ENCODE results near the gene PGRMC2. TPM values are rescaled to one million over a fixed set of nuclear protein-coding genes. Genes with fewer than 3 reads are reported as not detected.

The PGRMC2 gene
- total and polyA plus RNA-seq, 2 donors (not counting 1 experiment from before 2014, with no cell fraction given), result 4.7 to 30.7 TPM

DNA sequence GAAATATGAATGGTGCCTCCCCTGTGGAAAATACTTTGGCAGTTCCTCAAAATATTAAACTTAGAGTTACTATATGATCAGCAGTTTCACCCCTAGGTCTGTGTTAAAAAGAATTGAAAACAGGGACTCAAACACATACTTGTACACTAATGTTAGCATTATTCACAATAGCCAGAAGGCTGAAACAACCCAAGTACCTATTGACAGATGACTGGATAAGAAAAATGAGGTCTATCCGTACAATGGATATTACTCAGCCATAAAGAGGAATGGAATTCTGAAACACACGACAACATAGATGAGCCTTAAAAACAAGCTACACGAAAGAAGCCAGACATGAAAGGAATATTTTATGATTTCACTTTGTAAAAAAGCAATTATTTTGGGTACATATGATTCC is 54.9 kb downstream of the PGRMC2 start:
- DNase-seq (no peak), ATAC-seq (ENCODE audit: low read depth) (no peak)
- H3K27me3 ChIP-seq (replicated peaks in 1 of 4; ENCODE audit: control extremely low read depth in 1 of 4, control insufficient read depth in 3 of 4, insufficient read depth in 4 of 4, low read length in 3 of 4), result no peaks in the 10 kb centered on the region
- H4K20me1 ChIP-seq (ENCODE audit: control insufficient read depth, insufficient read depth, low read length, poor library complexity, severe bottlenecking), result no peaks in the 10 kb centered on the region
- CTCF ChIA-PET, result no interaction called here
- intact Hi-C loops (cut with micrococcal nuclease), result no loop called here
- POLR2A ChIA-PET, result no interaction called here
- H3K4me1 ChIP-seq (ENCODE audit: control insufficient read depth in 2 of 2, insufficient read depth in 2 of 2, low read length in 2 of 2), result no peaks in the 10 kb centered on the region
- TF ChIP-seq EZH2 (IDR thresholded peaks at IDR 0.05; ENCODE audit: borderline replicate concordance, insufficient read depth, low read depth, low read length, poor library complexity, severe bottlenecking), result no peak
- no peak overlapping the region for H3K4me2 ChIP-seq (replicated peaks; ENCODE audit: low read depth, low read length, poor library complexity, severe bottlenecking)
- peaks cover 4% of the 10 kb centered on the region for H3K27me3 Mint-ChIP-seq
- WGBS (ENCODE audit: insufficient coverage), result no CpG with 5 or more reads among the region's 3 CpGs
- H3K9me3 Mint-ChIP-seq (ENCODE audit: insufficient read depth), result peaks cover 8% of the 10 kb centered on the region
- H3K27ac Mint-ChIP-seq, result no peak overlapping the region
- no peak overlapping the region for H3K4me3 Mint-ChIP-seq
- no peak overlapping the region for H3K27ac ChIP-seq (ENCODE audit: low read length in 2 of 2)
- no peaks in the 10 kb centered on the region for H3K79me2 ChIP-seq (ENCODE audit: control insufficient read depth, insufficient read depth, low read length)
- H3K4me1 Mint-ChIP-seq, result peaks cover 2% of the 10 kb centered on the region
- no peak overlapping the region for H3K4me3 ChIP-seq (ENCODE audit: control extremely low read depth in 1 of 5, extremely low read depth in 1 of 5, insufficient read depth in 1 of 5, low read depth in 2 of 5, low read length in 4 of 5)
- H3K9me3 ChIP-seq (ENCODE audit: control extremely low read depth in 1 of 3, control insufficient read depth in 2 of 3, insufficient read depth in 1 of 3, low read length in 2 of 3), result no peaks in the 10 kb centered on the region
- no peak overlapping the region for H3K9ac ChIP-seq (ENCODE audit: low read length)
- no peaks in the 10 kb centered on the region for H3K36me3 ChIP-seq (replicated peaks in 1 of 2; ENCODE audit: control extremely low read depth in 1 of 2, control insufficient read depth in 1 of 2, extremely low read depth in 1 of 2, insufficient read depth in 2 of 2, low read length in 1 of 2)
- no peak overlapping the region for H2AFZ ChIP-seq (ENCODE audit: insufficient read depth, low read depth, low read length, poor library complexity, severe bottlenecking)

DNA sequence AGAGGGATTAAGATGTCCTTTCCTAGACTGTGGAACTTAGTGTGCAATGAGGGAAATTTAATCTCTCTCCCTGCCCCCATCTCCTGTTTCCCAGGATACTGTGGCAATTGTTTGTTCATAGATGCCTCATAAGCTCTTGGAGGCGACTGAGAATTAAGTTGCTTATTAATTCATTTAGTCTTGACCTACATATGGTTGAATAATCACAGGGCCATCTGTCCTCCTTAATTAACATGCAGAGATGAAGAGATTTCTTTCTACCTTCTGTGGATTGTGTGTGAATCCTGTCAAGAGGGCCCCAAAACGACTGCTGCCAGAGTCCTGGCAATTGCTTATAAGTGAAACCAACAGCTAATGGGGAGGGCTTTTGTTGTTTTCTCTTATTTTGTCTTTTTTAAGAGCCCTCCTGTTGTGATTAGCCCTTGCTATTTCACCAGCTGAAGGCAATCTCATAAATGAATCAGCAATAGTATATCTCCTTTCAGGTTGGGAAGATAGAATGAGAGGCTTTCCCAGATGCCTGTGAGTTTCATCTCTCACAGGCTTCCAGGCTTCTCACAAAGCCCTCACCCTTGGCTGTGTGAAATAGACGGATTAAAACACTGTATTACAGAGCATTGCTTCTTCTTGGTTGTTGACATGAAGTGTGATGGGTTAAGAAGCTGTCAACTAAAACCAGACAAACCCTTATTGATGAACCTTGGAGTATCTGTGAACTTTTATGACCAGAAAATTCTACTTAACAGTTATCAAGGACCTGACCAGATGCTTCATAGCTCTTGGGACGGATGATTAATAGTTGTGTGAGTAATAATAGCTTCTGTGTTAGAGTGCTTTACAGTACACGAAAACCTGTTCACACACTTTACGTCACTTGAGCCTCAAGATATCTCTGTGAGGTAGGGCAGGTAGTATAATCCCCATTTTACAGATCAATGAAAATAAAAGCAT is 58.5 kb downstream of the PGRMC2 start:
- H4K20me1 ChIP-seq (ENCODE audit: control insufficient read depth, insufficient read depth, low read length, poor library complexity, severe bottlenecking), result no peaks in the 10 kb centered on the region
- H3K79me2 ChIP-seq (ENCODE audit: control insufficient read depth, insufficient read depth, low read length), result no peaks in the 10 kb centered on the region
- Mint-ChIP-seq H3K4me3 (no peak overlapping the region), H3K4me1 (no peaks in the 10 kb centered on the region), H3K27ac (no peak overlapping the region), H3K27me3 (no peaks in the 10 kb centered on the region), H3K9me3 (ENCODE audit: insufficient read depth) (peaks cover 3% of the 10 kb centered on the region)
- no peak overlapping the region for H3K27ac ChIP-seq (ENCODE audit: low read length in 2 of 2)
- ATAC-seq (ENCODE audit: low read depth), result no peak
- ChIA-PET CTCF (no interaction called here), POLR2A (no interaction called here)
- H3K4me2 ChIP-seq (replicated peaks; ENCODE audit: low read depth, low read length, poor library complexity, severe bottlenecking), result no peak overlapping the region
- no peak overlapping the region for H3K9ac ChIP-seq (ENCODE audit: low read length)
- no CpG with 5 or more reads among the region's 6 CpGs for WGBS (ENCODE audit: insufficient coverage)
- H3K4me3 ChIP-seq (ENCODE audit: control extremely low read depth in 1 of 5, extremely low read depth in 1 of 5, insufficient read depth in 1 of 5, low read depth in 2 of 5, low read length in 4 of 5), result no peak overlapping the region
- H3K36me3 ChIP-seq (replicated peaks in 1 of 2; ENCODE audit: control extremely low read depth in 1 of 2, control insufficient read depth in 1 of 2, extremely low read depth in 1 of 2, insufficient read depth in 2 of 2, low read length in 1 of 2), result no peaks in the 10 kb centered on the region
- H3K4me1 ChIP-seq (ENCODE audit: control insufficient read depth in 2 of 2, insufficient read depth in 2 of 2, low read length in 2 of 2), result no peaks in the 10 kb centered on the region
- TF ChIP-seq, protein P1, sequence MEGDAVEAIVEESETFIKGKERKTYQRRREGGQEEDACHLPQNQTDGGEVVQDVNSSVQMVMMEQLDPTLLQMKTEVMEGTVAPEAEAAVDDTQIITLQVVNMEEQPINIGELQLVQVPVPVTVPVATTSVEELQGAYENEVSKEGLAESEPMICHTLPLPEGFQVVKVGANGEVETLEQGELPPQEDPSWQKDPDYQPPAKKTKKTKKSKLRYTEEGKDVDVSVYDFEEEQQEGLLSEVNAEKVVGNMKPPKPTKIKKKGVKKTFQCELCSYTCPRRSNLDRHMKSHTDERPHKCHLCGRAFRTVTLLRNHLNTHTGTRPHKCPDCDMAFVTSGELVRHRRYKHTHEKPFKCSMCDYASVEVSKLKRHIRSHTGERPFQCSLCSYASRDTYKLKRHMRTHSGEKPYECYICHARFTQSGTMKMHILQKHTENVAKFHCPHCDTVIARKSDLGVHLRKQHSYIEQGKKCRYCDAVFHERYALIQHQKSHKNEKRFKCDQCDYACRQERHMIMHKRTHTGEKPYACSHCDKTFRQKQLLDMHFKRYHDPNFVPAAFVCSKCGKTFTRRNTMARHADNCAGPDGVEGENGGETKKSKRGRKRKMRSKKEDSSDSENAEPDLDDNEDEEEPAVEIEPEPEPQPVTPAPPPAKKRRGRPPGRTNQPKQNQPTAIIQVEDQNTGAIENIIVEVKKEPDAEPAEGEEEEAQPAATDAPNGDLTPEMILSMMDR (IDR thresholded peaks at IDR 0.05), result no peak
- no peak for TF ChIP-seq EZH2 (IDR thresholded peaks at IDR 0.05; ENCODE audit: borderline replicate concordance, insufficient read depth, low read depth, low read length, poor library complexity, severe bottlenecking)
- H2AFZ ChIP-seq (ENCODE audit: insufficient read depth, low read depth, low read length, poor library complexity, severe bottlenecking), result no peak overlapping the region
- H3K9me3 ChIP-seq (ENCODE audit: control extremely low read depth in 1 of 3, control insufficient read depth in 2 of 3, insufficient read depth in 1 of 3, low read length in 2 of 3), result no peaks in the 10 kb centered on the region
- no peaks in the 10 kb centered on the region for H3K27me3 ChIP-seq (replicated peaks in 1 of 4; ENCODE audit: control extremely low read depth in 1 of 4, control insufficient read depth in 3 of 4, insufficient read depth in 4 of 4, low read length in 3 of 4)
- no peak for DNase-seq
- intact Hi-C loops (cut with micrococcal nuclease), result no loop called here

Data from B cell (primary cell).